ENCODE measurements around the gene NTM.

Gene NTM

GRCh38 chr11:132352497-132352896 lies 982.1 kb downstream of the NTM start:
- no peaks in the 10 kb centered on the region for H3K27me3 ChIP-seq (ENCODE audit: insufficient read depth, low read length, poor library complexity)
- H3K23ac ChIP-seq (ENCODE audit: low read length), result no peak overlapping the region
- no peak overlapping the region for H4K5ac ChIP-seq (ENCODE audit: low read length)
- no peak overlapping the region for H2BK120ac ChIP-seq (ENCODE audit: low read depth, low read length)
- no peaks in the 10 kb centered on the region for H3K36me3 ChIP-seq (ENCODE audit: control insufficient read depth, insufficient read depth, low read length)
- H4K8ac ChIP-seq (ENCODE audit: low read depth, low read length), result no peak overlapping the region
- H3K4me2 ChIP-seq (ENCODE audit: low read length), result no peak overlapping the region
- no peak overlapping the region for H2BK5ac ChIP-seq (ENCODE audit: low read length)
- H3K79me2 ChIP-seq (ENCODE audit: control insufficient read depth, insufficient read depth, low read length), result no peaks in the 10 kb centered on the region
- H3K56ac ChIP-seq (ENCODE audit: low read length), result no peak overlapping the region
- H2BK15ac ChIP-seq (replicated peaks; ENCODE audit: low read depth), result no peak overlapping the region
- H3K18ac ChIP-seq (ENCODE audit: low read length), result no peak overlapping the region
- H3K27ac ChIP-seq (ENCODE audit: low read depth, low read length), result no peak overlapping the region
- no peak overlapping the region for H3K4ac ChIP-seq (ENCODE audit: low read depth, low read length)
- peaks cover under 1% of the 10 kb centered on the region for H3K4me1 ChIP-seq (ENCODE audit: control insufficient read depth, low read depth, low read length)
- no peak overlapping the region for H3K9ac ChIP-seq (ENCODE audit: low read length)
- H2AK5ac ChIP-seq (ENCODE audit: low read length), result no peak overlapping the region
- WGBS (ENCODE audit: extremely low coverage, insufficient coverage, low lambda C conversion rate), result no CpG with 5 or more reads among the region's 8 CpGs
- H3K79me1 ChIP-seq (ENCODE audit: low read length), result no peaks in the 10 kb centered on the region
- H3K4me3 ChIP-seq (ENCODE audit: low read length), result no peak overlapping the region
- DNase-seq, result no peak

- Histone ChIP-seq H3K18ac (ENCODE audit: low read length) (no peak overlapping the region), H3K36me3 (ENCODE audit: control insufficient read depth, insufficient read depth, low read length) (no peaks in the 10 kb centered on the region), H2BK15ac (replicated peaks; ENCODE audit: low read depth) (no peak overlapping the region), H2AK5ac (ENCODE audit: low read length) (no peak overlapping the region), H3K4me2 (ENCODE audit: low read length) (no peak overlapping the region), H3K4me1 (ENCODE audit: control insufficient read depth, low read depth, low read length) (no peaks in the 10 kb centered on the region), H3K79me1 (ENCODE audit: low read length) (no peaks in the 10 kb centered on the region), H3K4ac (ENCODE audit: low read depth, low read length) (no peak overlapping the region), H3K56ac (ENCODE audit: low read length) (no peak overlapping the region), H3K27ac (ENCODE audit: low read depth, low read length) (no peak overlapping the region), H2BK5ac (ENCODE audit: low read length) (no peak overlapping the region), H3K4me3 (ENCODE audit: low read length) (no peak overlapping the region), H2BK120ac (ENCODE audit: low read depth, low read length) (no peak overlapping the region), H3K79me2 (ENCODE audit: control insufficient read depth, insufficient read depth, low read length) (no peaks in the 10 kb centered on the region), H4K5ac (ENCODE audit: low read length) (no peak overlapping the region), H3K9ac (ENCODE audit: low read length) (no peak overlapping the region), H3K27me3 (ENCODE audit: insufficient read depth, low read length, poor library complexity) (no peaks in the 10 kb centered on the region), H4K8ac (ENCODE audit: low read depth, low read length) (no peak overlapping the region), H3K23ac (ENCODE audit: low read length) (no peak overlapping the region)
- no peak for DNase-seq
- no CpG with 5 or more reads among the region's 15 CpGs for WGBS (ENCODE audit: extremely low coverage, insufficient coverage, low lambda C conversion rate)
Observed at GRCh38 chr11:132353255-132353654, 982.8 kb downstream of the NTM start.

DNA sequence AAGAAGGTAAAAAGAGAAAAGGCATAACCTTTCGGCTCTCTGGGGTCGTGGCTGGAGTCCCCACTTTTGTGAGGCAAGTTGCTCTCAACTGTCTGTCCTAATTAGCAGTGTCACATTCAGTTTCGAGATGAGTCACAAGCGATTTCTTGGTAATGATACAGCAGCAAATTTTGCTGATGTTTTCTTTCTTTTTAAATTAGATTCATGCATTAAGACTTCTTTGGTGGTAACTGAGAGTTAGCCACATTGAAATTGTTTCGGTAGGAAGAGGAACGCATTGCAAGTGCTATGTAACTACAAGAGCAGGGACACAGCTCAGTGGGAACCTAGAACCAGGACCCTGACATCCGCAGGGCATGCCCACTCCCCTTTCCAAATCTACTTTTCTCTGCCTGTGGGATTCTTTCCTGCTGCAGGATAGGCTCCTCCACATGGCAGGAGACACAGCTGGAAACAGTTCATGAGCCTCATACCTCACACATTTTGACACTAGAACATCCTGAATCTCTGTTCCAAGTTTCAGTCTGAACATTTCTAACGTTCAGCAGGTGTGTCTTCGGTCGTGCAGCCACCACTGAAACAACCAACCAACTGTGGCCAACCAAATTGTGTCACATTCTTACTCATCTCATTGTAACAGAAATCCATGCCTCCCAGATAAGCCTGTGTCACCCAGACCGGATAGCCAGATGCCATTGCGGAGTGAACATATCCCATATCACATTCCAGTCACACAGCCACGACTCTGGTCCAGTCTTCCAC lies 987.6 kb downstream of the NTM start:
- H3K4ac ChIP-seq (ENCODE audit: low read depth, low read length), result no peak overlapping the region
- WGBS (ENCODE audit: extremely low coverage, insufficient coverage, low lambda C conversion rate), result no CpG with 5 or more reads among the region's 13 CpGs
- no peak overlapping the region for H2BK15ac ChIP-seq (replicated peaks; ENCODE audit: low read depth)
- no peak overlapping the region for H2AK5ac ChIP-seq (ENCODE audit: low read length)
- no peaks in the 10 kb centered on the region for H3K27me3 ChIP-seq (ENCODE audit: insufficient read depth, low read length, poor library complexity)
- H3K18ac ChIP-seq (ENCODE audit: low read length), result no peak overlapping the region
- H4K5ac ChIP-seq (ENCODE audit: low read length), result no peak overlapping the region
- no peaks in the 10 kb centered on the region for H3K79me1 ChIP-seq (ENCODE audit: low read length)
- no peak overlapping the region for H3K56ac ChIP-seq (ENCODE audit: low read length)
- no peak overlapping the region for H3K4me3 ChIP-seq (ENCODE audit: low read length)
- no peak overlapping the region for H3K4me2 ChIP-seq (ENCODE audit: low read length)
- H3K23ac ChIP-seq (ENCODE audit: low read length), result no peak overlapping the region
- no peaks in the 10 kb centered on the region for H3K79me2 ChIP-seq (ENCODE audit: control insufficient read depth, insufficient read depth, low read length)
- H3K27ac ChIP-seq (ENCODE audit: low read depth, low read length), result no peak overlapping the region
- H4K8ac ChIP-seq (ENCODE audit: low read depth, low read length), result no peak overlapping the region
- H2BK5ac ChIP-seq (ENCODE audit: low read length), result no peak overlapping the region
- H3K9ac ChIP-seq (ENCODE audit: low read length), result no peak overlapping the region
- H3K4me1 ChIP-seq (ENCODE audit: control insufficient read depth, low read depth, low read length), result no peaks in the 10 kb centered on the region
- H2BK120ac ChIP-seq (ENCODE audit: low read depth, low read length), result no peak overlapping the region
- no peaks in the 10 kb centered on the region for H3K36me3 ChIP-seq (ENCODE audit: control insufficient read depth, insufficient read depth, low read length)
- no peak for DNase-seq

DNA sequence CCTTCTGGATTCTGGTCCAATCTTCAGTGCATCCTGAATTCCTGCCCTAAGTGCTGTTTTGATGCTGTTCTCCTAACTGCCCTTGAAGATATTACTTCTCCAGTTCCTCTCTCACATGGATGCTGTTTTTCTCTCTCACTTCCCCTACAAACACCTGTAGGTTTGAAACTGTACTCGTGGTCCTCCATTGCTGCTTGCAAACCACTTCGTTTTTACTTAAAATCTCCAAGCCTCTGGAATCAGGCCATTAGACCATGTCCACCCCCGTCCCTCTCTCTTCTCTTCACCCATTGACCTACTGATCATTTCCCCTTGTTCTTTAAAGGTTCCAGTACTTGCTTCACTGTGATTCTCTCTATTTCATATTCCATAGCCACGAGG lies 988.1 kb downstream of the NTM start:
- H3K4me1 ChIP-seq (ENCODE audit: control insufficient read depth, low read depth, low read length), result no peaks in the 10 kb centered on the region
- H2AK5ac ChIP-seq (ENCODE audit: low read length), result no peak overlapping the region
- no peak overlapping the region for H2BK15ac ChIP-seq (replicated peaks; ENCODE audit: low read depth)
- H3K27me3 ChIP-seq (ENCODE audit: insufficient read depth, low read length, poor library complexity), result no peaks in the 10 kb centered on the region
- H3K27ac ChIP-seq (ENCODE audit: low read depth, low read length), result no peak overlapping the region
- H3K79me2 ChIP-seq (ENCODE audit: control insufficient read depth, insufficient read depth, low read length), result no peaks in the 10 kb centered on the region
- no peak for DNase-seq
- no peak overlapping the region for H3K18ac ChIP-seq (ENCODE audit: low read length)
- no peak overlapping the region for H2BK120ac ChIP-seq (ENCODE audit: low read depth, low read length)
- H3K36me3 ChIP-seq (ENCODE audit: control insufficient read depth, insufficient read depth, low read length), result no peaks in the 10 kb centered on the region
- no peak overlapping the region for H3K4me3 ChIP-seq (ENCODE audit: low read length)
- WGBS (ENCODE audit: extremely low coverage, insufficient coverage, low lambda C conversion rate), result no CpG with 5 or more reads among the region's 4 CpGs
- no peak overlapping the region for H3K4ac ChIP-seq (ENCODE audit: low read depth, low read length)
- H2BK5ac ChIP-seq (ENCODE audit: low read length), result no peak overlapping the region
- no peak overlapping the region for H3K23ac ChIP-seq (ENCODE audit: low read length)
- H4K8ac ChIP-seq (ENCODE audit: low read depth, low read length), result no peak overlapping the region
- no peak overlapping the region for H4K5ac ChIP-seq (ENCODE audit: low read length)
- H3K4me2 ChIP-seq (ENCODE audit: low read length), result no peak overlapping the region
- no peak overlapping the region for H3K9ac ChIP-seq (ENCODE audit: low read length)
- no peak overlapping the region for H3K56ac ChIP-seq (ENCODE audit: low read length)
- H3K79me1 ChIP-seq (ENCODE audit: low read length), result no peaks in the 10 kb centered on the region

DNA sequence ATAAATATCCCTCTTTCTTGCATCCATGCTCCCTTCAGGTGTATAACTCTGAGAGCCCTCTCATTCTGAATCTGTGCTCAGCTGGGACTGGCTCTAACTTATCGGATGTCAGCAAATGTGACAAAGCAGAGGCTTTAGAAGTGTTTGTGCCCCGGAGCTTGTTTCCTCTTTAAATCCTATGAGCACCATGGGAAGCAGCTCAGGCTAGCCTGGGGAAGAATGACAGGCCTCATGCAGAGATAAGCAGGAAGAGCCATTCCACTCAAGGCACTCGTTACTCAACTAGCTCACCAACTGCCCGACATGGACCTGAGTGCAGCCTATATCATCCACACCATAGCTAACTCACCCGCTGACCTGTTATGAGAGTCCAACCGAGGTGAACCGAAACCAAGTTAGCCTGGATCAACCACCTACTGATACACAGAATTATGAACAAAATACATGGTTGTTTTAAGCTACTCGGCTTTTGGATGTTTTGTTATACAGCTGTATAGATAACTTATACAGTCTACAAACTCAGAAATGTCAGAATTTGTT lies 990.7 kb downstream of the NTM start:
- Histone ChIP-seq H3K23ac (ENCODE audit: low read length) (no peak overlapping the region), H3K79me1 (ENCODE audit: low read length) (no peaks in the 10 kb centered on the region), H2BK15ac (replicated peaks; ENCODE audit: low read depth) (no peak overlapping the region), H3K18ac (ENCODE audit: low read length) (no peak overlapping the region), H4K8ac (ENCODE audit: low read depth, low read length) (no peak overlapping the region), H3K79me2 (ENCODE audit: control insufficient read depth, insufficient read depth, low read length) (no peaks in the 10 kb centered on the region), H3K27me3 (ENCODE audit: insufficient read depth, low read length, poor library complexity) (no peaks in the 10 kb centered on the region), H3K4me2 (ENCODE audit: low read length) (no peak overlapping the region), H3K56ac (ENCODE audit: low read length) (no peak overlapping the region), H4K5ac (ENCODE audit: low read length) (no peak overlapping the region), H3K27ac (ENCODE audit: low read depth, low read length) (no peak overlapping the region), H3K4ac (ENCODE audit: low read depth, low read length) (peak overlapping the region; percentile 36), H2BK120ac (ENCODE audit: low read depth, low read length) (no peak overlapping the region), H2AK5ac (ENCODE audit: low read length) (no peak overlapping the region), H3K36me3 (ENCODE audit: control insufficient read depth, insufficient read depth, low read length) (no peaks in the 10 kb centered on the region), H3K4me3 (ENCODE audit: low read length) (no peak overlapping the region), H2BK5ac (ENCODE audit: low read length) (no peak overlapping the region), H3K4me1 (ENCODE audit: control insufficient read depth, low read depth, low read length) (no peaks in the 10 kb centered on the region), H3K9ac (ENCODE audit: low read length) (no peak overlapping the region)
- WGBS (ENCODE audit: extremely low coverage, insufficient coverage, low lambda C conversion rate), result no CpG with 5 or more reads among the region's 8 CpGs
- peak; percentile 82 for DNase-seq

DNA sequence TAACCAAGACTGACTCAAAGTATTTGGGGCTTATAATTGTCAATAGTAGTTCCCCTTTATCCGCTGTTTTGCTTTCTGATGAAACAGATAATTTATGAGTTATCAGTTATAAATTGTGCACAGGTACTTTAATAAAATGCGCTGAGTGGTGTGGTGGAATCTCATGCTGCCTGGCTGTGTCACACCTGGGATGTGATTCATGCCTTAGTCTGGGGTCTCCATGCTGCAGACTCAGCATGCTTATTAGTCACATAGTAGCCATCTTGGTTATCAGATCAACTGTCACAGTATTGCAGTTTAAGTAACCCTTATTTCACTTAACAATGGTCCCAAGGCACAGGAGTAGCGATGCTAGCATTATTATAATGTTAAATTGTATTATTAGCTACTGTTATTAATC lies 995.2 kb downstream of the NTM start:
- H3K27ac ChIP-seq (ENCODE audit: low read depth, low read length), result no peak overlapping the region
- no peak overlapping the region for H2BK120ac ChIP-seq (ENCODE audit: low read depth, low read length)
- H3K79me1 ChIP-seq (ENCODE audit: low read length), result no peaks in the 10 kb centered on the region
- no peak overlapping the region for H4K5ac ChIP-seq (ENCODE audit: low read length)
- H3K27me3 ChIP-seq (ENCODE audit: insufficient read depth, low read length, poor library complexity), result no peaks in the 10 kb centered on the region
- no peaks in the 10 kb centered on the region for H3K4me1 ChIP-seq (ENCODE audit: control insufficient read depth, low read depth, low read length)
- no peak overlapping the region for H3K4ac ChIP-seq (ENCODE audit: low read depth, low read length)
- H2BK5ac ChIP-seq (ENCODE audit: low read length), result no peak overlapping the region
- H4K8ac ChIP-seq (ENCODE audit: low read depth, low read length), result no peak overlapping the region
- no peak overlapping the region for H3K18ac ChIP-seq (ENCODE audit: low read length)
- H2BK15ac ChIP-seq (replicated peaks; ENCODE audit: low read depth), result no peak overlapping the region
- no peak overlapping the region for H3K4me2 ChIP-seq (ENCODE audit: low read length)
- no peak overlapping the region for H3K23ac ChIP-seq (ENCODE audit: low read length)
- no peak overlapping the region for H2AK5ac ChIP-seq (ENCODE audit: low read length)
- H3K4me3 ChIP-seq (ENCODE audit: low read length), result no peak overlapping the region
- H3K79me2 ChIP-seq (ENCODE audit: control insufficient read depth, insufficient read depth, low read length), result no peaks in the 10 kb centered on the region
- no peak overlapping the region for H3K9ac ChIP-seq (ENCODE audit: low read length)
- no peaks in the 10 kb centered on the region for H3K36me3 ChIP-seq (ENCODE audit: control insufficient read depth, insufficient read depth, low read length)
- no CpG with 5 or more reads among the region's 3 CpGs for WGBS (ENCODE audit: extremely low coverage, insufficient coverage, low lambda C conversion rate)
- no peak overlapping the region for H3K56ac ChIP-seq (ENCODE audit: low read length)
- DNase-seq, result no peak

Data from mesendoderm (in vitro differentiated cells).